ENCODE results near the gene BCL2L11. TPM values are rescaled to one million over a fixed set of nuclear protein-coding genes. Genes with fewer than 3 reads are reported as not detected.

Gene BCL2L11
- total RNA-seq, 4 donors from 2014 or later, result 4.8 to 18.8 (median 13.7) TPM

DNA sequence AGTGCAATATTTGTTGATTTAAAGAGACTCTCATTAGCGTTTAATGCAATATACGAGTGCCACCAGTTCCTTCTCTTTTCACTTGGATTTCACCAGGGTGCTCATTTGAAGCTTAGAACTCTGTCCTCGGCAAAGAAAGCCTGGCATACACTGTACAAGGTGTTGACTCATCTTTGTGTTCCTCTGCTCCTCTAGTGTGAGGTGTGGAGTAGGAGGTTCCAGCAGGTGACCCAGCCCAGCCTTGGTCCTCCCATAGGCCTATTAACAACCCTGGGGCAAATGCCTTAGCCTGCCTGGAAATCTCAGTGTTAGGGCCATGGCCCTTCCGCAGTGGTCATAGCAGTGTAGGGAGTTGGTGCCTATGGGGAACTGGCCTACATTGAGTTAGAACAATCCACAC, 20.1 kb downstream of the BCL2L11 start:
- TF ChIP-seq POLR2A (IDR thresholded peaks at IDR 0.05) (no peak), CTCF (IDR thresholded peaks at IDR 0.05 in 4 of 5, conservative IDR thresholded peaks at IDR 0.05 in 1 of 5) (no peak)
- H3K4me1 ChIP-seq, result peaks cover 44 to 50% of the 10 kb centered on the region in 2 donors
- ATAC-seq, result no peak
- H3K27ac ChIP-seq, result peak overlapping the region; percentile 73 to 85 (median 82)
- in situ Hi-C loops (cut with MboI; ENCODE audit: low sequenced_read_pairs in 4 of 4), result loop anchor here in 1 of 4 donors (25.0 kb wide), 1 partner anchor 1121 kb away; the partner anchor contains the start of gene ZC3H8
- no peak overlapping the region for H3K4me3 ChIP-seq
- no peaks in the 10 kb centered on the region for H3K9me3 ChIP-seq
- DNase-seq, result no peak
- no peaks in the 10 kb centered on the region for H3K27me3 ChIP-seq
- no peaks in the 10 kb centered on the region for H3K36me3 ChIP-seq
- intact Hi-C loops (cut with DNase I; ENCODE audit: low total_unique reads), result no loop called here

GRCh38 chr2:111142101-111142500, 21.4 kb downstream of the BCL2L11 start:
- no peak overlapping the region for H3K4me3 ChIP-seq
- no peaks in the 10 kb centered on the region for H3K27me3 ChIP-seq
- no peak for TF ChIP-seq CTCF (IDR thresholded peaks at IDR 0.05 in 4 of 5, conservative IDR thresholded peaks at IDR 0.05 in 1 of 5)
- TF ChIP-seq POLR2A (IDR thresholded peaks at IDR 0.05), result no peak
- no peak for ATAC-seq
- no peak overlapping the region for H3K27ac ChIP-seq
- H3K4me1 ChIP-seq, result peaks cover 34 to 46% of the 10 kb centered on the region in 2 donors
- in situ Hi-C loops (cut with MboI; ENCODE audit: low sequenced_read_pairs in 4 of 4), result loop anchor here in 1 of 4 donors (25.0 kb wide), 1 partner anchor 1120 kb away; the partner anchor contains the start of gene ZC3H8
- H3K9me3 ChIP-seq, result no peaks in the 10 kb centered on the region
- no peak for DNase-seq
- no peaks in the 10 kb centered on the region for H3K36me3 ChIP-seq
- intact Hi-C loops (cut with DNase I; ENCODE audit: low total_unique reads), result no loop called here

DNA sequence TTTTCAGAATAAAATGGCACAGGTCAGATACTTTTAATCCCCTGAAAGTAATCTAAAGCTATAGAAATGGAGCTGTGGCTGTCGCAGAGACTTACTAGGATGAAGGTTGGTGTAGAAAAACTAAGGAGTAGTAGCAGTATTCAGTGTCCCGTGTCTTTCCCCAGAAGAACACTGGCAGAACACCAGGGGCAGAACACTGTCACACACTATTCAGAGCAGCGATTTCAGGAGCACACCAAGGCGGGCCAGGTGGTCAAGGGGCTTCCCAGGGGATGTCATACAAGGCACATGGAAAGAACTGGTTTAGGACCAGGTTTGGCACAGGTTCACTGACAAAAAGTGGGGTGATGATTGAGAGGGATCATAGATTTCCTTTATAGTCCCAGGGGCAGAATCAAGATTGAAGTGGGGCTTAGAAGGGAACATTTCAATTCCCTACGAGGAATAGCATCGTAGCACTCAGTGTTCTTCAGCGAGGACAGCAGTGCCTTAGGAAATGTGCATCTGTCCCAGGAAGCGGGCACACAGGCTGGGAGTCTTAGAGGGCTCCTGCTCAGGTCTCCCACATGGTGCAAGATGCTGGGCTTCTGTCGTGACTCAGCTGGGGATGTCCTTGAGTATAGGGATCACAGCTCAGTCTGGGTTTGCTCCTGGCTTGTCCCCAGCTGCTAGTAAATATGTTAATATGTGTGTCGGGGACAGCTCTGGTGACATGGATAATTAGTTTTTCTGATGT, 22.6 kb downstream of the BCL2L11 start:
- Histone ChIP-seq H3K4me1 (peaks cover 34 to 46% of the 10 kb centered on the region in 2 donors), H3K4me3 (no peak overlapping the region), H3K9me3 (no peaks in the 10 kb centered on the region), H3K27me3 (no peaks in the 10 kb centered on the region), H3K36me3 (no peaks in the 10 kb centered on the region), H3K27ac (peak overlapping the region in 3 of 4 donors; percentile 9 to 17 (median 16))
- in situ Hi-C loops (cut with MboI; ENCODE audit: low sequenced_read_pairs in 4 of 4), result loop anchor here in 1 of 4 donors (25.0 kb wide), 1 partner anchor 1119 kb away; the partner anchor contains the start of gene ZC3H8
- TF ChIP-seq POLR2A (IDR thresholded peaks at IDR 0.05) (no peak), CTCF (IDR thresholded peaks at IDR 0.05 in 4 of 5, conservative IDR thresholded peaks at IDR 0.05 in 1 of 5) (no peak)
- DNase-seq, result peak in 1 of 2 donors; percentile 54
- ATAC-seq, result peak; percentile 58 to 62
- intact Hi-C loops (cut with DNase I; ENCODE audit: low total_unique reads), result no loop called here

- TF ChIP-seq POLR2A (IDR thresholded peaks at IDR 0.05) (no peak), CTCF (IDR thresholded peaks at IDR 0.05 in 4 of 5, conservative IDR thresholded peaks at IDR 0.05 in 1 of 5) (no peak)
- Histone ChIP-seq H3K27me3 (no peaks in the 10 kb centered on the region), H3K4me1 (peaks cover 29 to 40% of the 10 kb centered on the region in 2 donors), H3K4me3 (no peak overlapping the region), H3K9me3 (no peaks in the 10 kb centered on the region), H3K36me3 (no peaks in the 10 kb centered on the region), H3K27ac (peak overlapping the region in 1 of 4 donors; percentile 17)
- ATAC-seq, result no peak
- no peak for DNase-seq
- in situ Hi-C loops (cut with MboI; ENCODE audit: low sequenced_read_pairs in 4 of 4) (loop anchor here in 1 of 4 donors (25.0 kb wide), 1 partner anchor 1118 kb away; the partner anchor contains the start of gene ZC3H8), intact Hi-C loops (cut with DNase I; ENCODE audit: low total_unique reads) (loop anchor here (2.0 kb wide), 1 partner anchor 17 kb away; no protein-coding TSS in a partner anchor)
These were observed 23.1 kb downstream of the BCL2L11 start for GRCh38 chr2:111143843-111144198.

All from gastrocnemius medialis (tissue), 4 donors.